ENCODE measurements around the gene SNX20. TPM values are rescaled to one million over a fixed set of nuclear protein-coding genes. Genes with fewer than 3 reads are reported as not detected.

Gene SNX20
- total RNA-seq, 2 donors from 2014 or later, result 1.8 to 2.7 TPM

DNA sequence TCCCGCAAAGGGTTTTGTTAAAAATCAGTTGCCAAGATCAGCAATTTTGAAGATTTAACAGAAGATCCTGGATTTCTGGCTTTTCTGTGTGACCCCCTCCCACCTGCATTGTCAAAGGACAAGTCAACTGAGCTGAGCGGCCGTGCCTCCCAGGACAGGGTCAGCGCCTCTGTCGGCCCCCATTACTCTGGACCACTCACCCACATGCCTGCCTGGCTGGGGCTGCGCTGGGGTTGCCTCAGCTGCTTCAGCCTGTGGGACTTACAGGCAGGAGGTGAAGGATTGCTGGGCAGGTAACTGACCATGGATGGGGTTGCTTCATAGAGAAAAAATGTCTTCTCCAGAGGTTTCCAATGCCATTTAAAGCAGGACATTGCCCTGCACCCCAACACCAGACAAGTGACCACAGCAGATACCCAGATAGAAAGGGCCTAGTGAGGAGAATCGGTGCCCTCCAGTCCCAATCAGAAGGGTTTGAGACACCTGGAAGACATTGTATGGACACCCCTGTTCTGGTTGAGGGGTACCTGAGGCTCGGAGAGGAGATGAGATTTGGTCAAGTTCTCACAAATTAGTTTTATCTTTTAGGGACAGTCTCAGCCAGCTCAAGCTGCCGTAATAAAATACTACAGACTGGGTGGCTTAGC lies 52.8 kb downstream of the SNX20 start:
- intact Hi-C loops (cut with DNase I), result no loop called here
- no peak for DNase-seq (ENCODE audit: low spot score)

DNA sequence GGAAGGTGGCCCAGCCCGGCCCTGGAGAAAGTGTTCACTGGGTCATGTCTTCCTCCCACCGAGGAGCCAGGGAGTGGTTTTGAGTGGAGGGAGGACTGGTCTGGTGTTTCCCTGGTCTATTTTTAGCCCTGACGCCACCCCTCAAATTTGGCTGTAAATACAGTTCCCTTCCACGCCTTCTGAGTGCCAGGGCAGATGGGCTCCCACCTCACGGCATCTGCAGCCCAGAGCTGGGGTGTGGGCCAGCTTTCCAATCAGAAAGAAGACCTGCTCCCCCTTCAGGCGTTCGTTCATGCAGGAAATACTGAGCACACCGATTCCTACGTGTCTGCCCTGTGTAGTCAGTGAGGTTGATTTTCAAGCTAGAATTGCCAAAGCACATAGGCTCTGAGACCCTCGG lies 53.7 kb downstream of the SNX20 start:
- DNase-seq (ENCODE audit: low spot score), result no peak
- intact Hi-C loops (cut with DNase I), result no loop called here

DNA sequence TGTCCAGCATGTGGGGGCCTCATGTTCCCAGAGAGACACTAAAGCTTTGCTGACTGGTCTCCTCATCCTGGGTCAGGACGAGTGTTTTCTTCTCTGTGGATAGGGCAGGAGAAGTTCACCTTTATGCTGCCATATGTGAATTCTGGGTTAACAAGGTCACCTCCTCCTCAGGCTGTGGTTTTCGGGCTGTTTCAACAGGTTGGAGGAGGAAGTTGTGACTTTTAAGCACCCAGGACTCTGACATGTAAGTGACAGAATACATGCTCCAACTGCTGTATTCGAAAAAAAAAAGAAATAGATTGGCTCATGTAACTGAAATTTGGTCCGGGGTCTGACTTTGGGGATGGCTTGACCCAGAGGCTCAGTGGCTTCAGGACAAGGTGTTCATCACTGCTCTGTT lies 54.2 kb downstream of the SNX20 start:
- intact Hi-C loops (cut with DNase I), result no loop called here
- DNase-seq (ENCODE audit: low spot score), result no peak

DNA sequence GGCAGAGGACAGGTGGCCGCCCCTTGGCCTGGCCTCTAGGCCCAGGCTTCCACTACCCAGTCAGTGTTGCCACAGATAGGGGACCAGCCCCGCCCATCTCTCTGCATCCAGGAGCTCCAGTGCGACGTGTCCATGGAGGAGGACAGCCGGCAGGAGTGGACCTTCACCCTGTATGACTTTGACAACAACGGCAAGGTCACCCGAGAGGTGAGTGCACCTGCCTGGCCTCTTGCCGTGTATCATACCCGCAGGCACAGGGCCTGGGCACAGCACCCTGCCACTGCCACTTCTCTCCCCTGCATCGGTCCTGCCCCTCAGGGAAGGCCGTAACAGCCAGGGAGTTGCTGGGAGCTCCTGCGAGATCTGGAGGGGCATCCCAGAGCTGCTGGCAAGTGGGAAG lies 55.7 kb downstream of the SNX20 start:
- intact Hi-C loops (cut with DNase I), result no loop called here
- DNase-seq (ENCODE audit: low spot score), result no peak

DNA sequence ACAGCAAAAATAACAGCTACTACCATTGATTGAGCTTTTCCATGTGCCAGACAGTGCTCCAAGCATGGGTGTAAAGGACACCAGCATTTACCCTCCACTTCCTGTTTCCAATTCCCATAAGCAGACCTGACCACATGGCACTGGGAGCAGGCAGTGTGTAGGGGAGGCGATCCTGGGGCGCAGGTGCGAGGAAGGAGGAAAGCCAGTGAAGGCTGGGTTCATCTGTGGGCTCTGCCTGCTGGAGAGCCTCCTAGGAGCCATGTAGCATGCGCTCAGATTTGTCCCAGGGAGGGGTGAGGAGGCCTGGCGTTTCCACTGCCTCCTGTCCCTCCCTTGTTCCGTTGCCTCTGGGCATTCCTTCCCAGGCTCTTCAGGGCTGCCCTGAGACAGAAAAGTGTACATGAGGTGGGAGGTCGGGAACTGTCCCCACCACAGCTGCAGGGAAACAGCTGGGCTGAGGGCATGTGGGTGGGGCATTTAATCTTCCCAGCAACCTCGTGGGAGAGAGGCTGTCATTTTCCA lies 56.6 kb downstream of the SNX20 start:
- intact Hi-C loops (cut with DNase I), result no loop called here
- DNase-seq (ENCODE audit: low spot score), result no peak

DNA sequence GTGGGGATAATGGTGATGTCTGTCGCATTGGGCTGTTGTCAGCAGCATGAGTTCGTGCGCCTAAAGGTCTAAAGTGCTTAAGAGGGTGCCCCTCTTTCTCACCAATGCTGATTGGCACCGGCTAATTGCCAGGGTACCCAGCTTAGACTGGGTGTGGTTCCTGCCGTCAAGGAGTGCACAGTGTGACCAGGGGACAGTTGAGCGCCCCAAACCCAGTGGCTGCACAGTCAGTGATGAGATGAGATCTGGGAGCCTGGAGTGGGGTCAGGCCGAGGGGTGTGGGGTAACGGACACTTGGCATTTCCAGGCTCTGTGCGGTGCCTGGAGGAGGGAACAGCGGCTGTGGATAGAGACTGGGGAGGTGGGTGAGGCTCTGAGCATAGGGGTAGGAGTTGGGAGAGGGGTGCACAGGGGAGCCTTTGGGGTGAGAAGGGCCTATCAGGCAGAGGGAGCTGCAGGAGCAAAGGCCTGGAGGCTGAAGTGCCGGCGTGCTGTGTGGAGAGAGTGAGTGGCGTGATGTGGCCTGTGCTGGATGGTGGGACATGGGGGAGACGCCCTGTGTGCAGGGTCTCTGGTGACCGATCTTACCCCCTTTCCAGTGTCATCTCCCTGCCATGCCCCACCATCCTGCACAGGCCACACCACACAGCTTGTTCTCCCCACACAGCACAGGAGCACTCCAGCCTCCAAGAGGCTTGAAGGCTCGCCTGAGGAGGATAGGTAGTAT lies 58.3 kb downstream of the SNX20 start:
- DNase-seq (ENCODE audit: low spot score), result no peak
- intact Hi-C loops (cut with DNase I), result no loop called here

DNA sequence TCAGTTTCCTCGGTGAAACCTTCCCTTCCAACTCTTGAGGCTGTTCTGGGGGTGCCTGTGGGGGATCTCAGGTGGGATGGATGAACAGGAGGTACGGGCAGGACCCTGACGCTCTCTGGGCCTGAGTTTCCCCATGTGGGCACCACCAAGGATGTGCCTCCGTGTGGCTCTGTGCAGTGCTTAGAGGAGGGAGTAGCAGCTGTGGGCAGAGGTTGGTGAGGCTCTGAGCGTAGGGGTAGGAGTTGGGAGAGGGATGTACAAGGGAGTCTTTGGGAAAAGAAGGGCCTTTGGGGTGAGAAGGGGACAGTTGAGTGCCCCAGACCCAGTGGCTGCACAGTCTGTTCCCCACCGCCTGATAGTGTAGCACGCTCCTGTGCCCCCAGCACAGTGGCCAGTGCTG lies 59.1 kb downstream of the SNX20 start:
- DNase-seq (ENCODE audit: low spot score), result no peak
- intact Hi-C loops (cut with DNase I), result no loop called here

Other genes starting within 250 kb of the SNX20 start
- gene NKD1, start 132.9 kb downstream of the SNX20 start, total RNA-seq, result 10 to 100 TPM; 25.7 to 67.6 TPM
- 1 to 10 TPM; 2.9 to 4.5 TPM for gene NOD2, start 12.3 kb upstream of the SNX20 start, total RNA-seq
- gene CYLD, start 60.8 kb upstream of the SNX20 start, total RNA-seq, result 10 to 100 TPM; 46.9 to 75.8 TPM

All from posterior vena cava (tissue), 2 donors.